ENCODE data around the gene PHTF2. TPM values are rescaled to one million over a fixed set of nuclear protein-coding genes. Genes with fewer than 3 reads are reported as not detected.
"Not testable (repeated sequence)": the region's sequence is repeated elsewhere in the genome, so short reads cannot be mapped to it uniquely, and the experiment has no call there.

The PHTF2 gene
- total RNA-seq, 2 experiments from 2014 or later, result 70.4 to 71.7 TPM

GRCh38 chr7:77867537-77867865 lies 68.9 kb downstream of the PHTF2 start:
- H3K27ac Mint-ChIP-seq, result no peak overlapping the region
- H3K9me3 Mint-ChIP-seq, result no peaks in the 10 kb centered on the region
- POLR2A ChIA-PET, result no interaction called here
- H3K36me3 Mint-ChIP-seq (ENCODE audit: low read depth), result peaks cover 43% of the 10 kb centered on the region
- peaks cover 15% of the 10 kb centered on the region for H3K4me1 Mint-ChIP-seq
- CTCF ChIA-PET, result interaction anchor here (1.3 kb wide), 1 partner anchor 33 kb away, joined by 3 read pairs; no protein-coding TSS in a partner anchor
- no peaks in the 10 kb centered on the region for H3K27me3 Mint-ChIP-seq
- no peak overlapping the region for H3K4me3 Mint-ChIP-seq
- no peak for DNase-seq

- H3K36me3 Mint-ChIP-seq (ENCODE audit: low read depth), result peaks cover 36% of the 10 kb centered on the region
- CTCF ChIA-PET, H3K27me3 Mint-ChIP-seq, POLR2A ChIA-PET, H3K4me3 Mint-ChIP-seq, H3K27ac Mint-ChIP-seq, H3K4me1 Mint-ChIP-seq, H3K9me3 Mint-ChIP-seq, DNase-seq: not testable (repeated sequence)
Observed at GRCh38 chr7:77872256-77872655, 73.7 kb downstream of the PHTF2 start.

- peaks cover 12% of the 10 kb centered on the region for H3K4me1 Mint-ChIP-seq
- H3K4me3 Mint-ChIP-seq, H3K27ac Mint-ChIP-seq, DNase-seq, POLR2A ChIA-PET, CTCF ChIA-PET, H3K9me3 Mint-ChIP-seq, H3K27me3 Mint-ChIP-seq: not testable (repeated sequence)
- peaks cover 48% of the 10 kb centered on the region for H3K36me3 Mint-ChIP-seq (ENCODE audit: low read depth)
Observed at GRCh38 chr7:77873416-77874327, 75.1 kb downstream of the PHTF2 start.

- no peak for DNase-seq
- ChIA-PET POLR2A (no interaction called here), CTCF (no interaction called here)
- H3K4me1 Mint-ChIP-seq, result peaks cover 6% of the 10 kb centered on the region
- no peak overlapping the region for H3K27ac Mint-ChIP-seq
- H3K4me3 Mint-ChIP-seq, result no peak overlapping the region
- peaks cover 46% of the 10 kb centered on the region for H3K36me3 Mint-ChIP-seq (ENCODE audit: low read depth)
- H3K27me3 Mint-ChIP-seq, result no peaks in the 10 kb centered on the region
- no peaks in the 10 kb centered on the region for H3K9me3 Mint-ChIP-seq
Observed at GRCh38 chr7:77877791-77878190, 79.2 kb downstream of the PHTF2 start.

- Mint-ChIP-seq H3K4me1 (peaks cover 5% of the 10 kb centered on the region), H3K27ac (no peak overlapping the region), H3K4me3 (no peak overlapping the region), H3K9me3 (no peaks in the 10 kb centered on the region), H3K36me3 (ENCODE audit: low read depth) (peaks cover 47% of the 10 kb centered on the region), H3K27me3 (no peaks in the 10 kb centered on the region)
- DNase-seq, result no peak
- ChIA-PET POLR2A (no interaction called here), CTCF (no interaction called here)
Observed at GRCh38 chr7:77878500-77878899, 79.9 kb downstream of the PHTF2 start.

- ChIA-PET CTCF (no interaction called here), POLR2A (no interaction called here)
- Mint-ChIP-seq H3K4me1 (peaks cover 5% of the 10 kb centered on the region), H3K36me3 (ENCODE audit: low read depth) (peaks cover 51% of the 10 kb centered on the region), H3K27me3 (no peaks in the 10 kb centered on the region), H3K4me3 (no peak overlapping the region), H3K27ac (no peak overlapping the region), H3K9me3 (no peaks in the 10 kb centered on the region)
- no peak for DNase-seq
Observed at GRCh38 chr7:77879272-77879671, 80.7 kb downstream of the PHTF2 start.

GRCh38 chr7:77881871-77882270 lies 83.3 kb downstream of the PHTF2 start:
- Mint-ChIP-seq H3K27me3 (no peaks in the 10 kb centered on the region), H3K27ac (no peak overlapping the region), H3K4me3 (no peak overlapping the region), H3K36me3 (ENCODE audit: low read depth) (peaks cover 51% of the 10 kb centered on the region), H3K9me3 (no peaks in the 10 kb centered on the region), H3K4me1 (peaks cover 6% of the 10 kb centered on the region)
- ChIA-PET POLR2A (no interaction called here), CTCF (no interaction called here)
- DNase-seq, result no peak

GRCh38 chr7:77885155-77885554 lies 86.6 kb downstream of the PHTF2 start:
- H3K27me3 Mint-ChIP-seq, result no peaks in the 10 kb centered on the region
- ChIA-PET POLR2A (no interaction called here), CTCF (no interaction called here)
- peaks cover 50% of the 10 kb centered on the region for H3K36me3 Mint-ChIP-seq (ENCODE audit: low read depth)
- no peak for DNase-seq
- H3K4me3 Mint-ChIP-seq, result no peak overlapping the region
- H3K27ac Mint-ChIP-seq, result no peak overlapping the region
- H3K9me3 Mint-ChIP-seq, result no peaks in the 10 kb centered on the region
- peaks cover 7% of the 10 kb centered on the region for H3K4me1 Mint-ChIP-seq

GRCh38 chr7:77887567-77887966 lies 89.0 kb downstream of the PHTF2 start:
- H3K4me1 Mint-ChIP-seq, result peaks cover 7% of the 10 kb centered on the region
- no peaks in the 10 kb centered on the region for H3K9me3 Mint-ChIP-seq
- ChIA-PET CTCF (interaction anchor here (1.0 kb wide), 1 partner anchor 236 kb away, joined by 3 read pairs; no protein-coding TSS in a partner anchor), POLR2A (no interaction called here)
- no peaks in the 10 kb centered on the region for H3K27me3 Mint-ChIP-seq
- DNase-seq, result no peak
- H3K27ac Mint-ChIP-seq, result no peak overlapping the region
- H3K36me3 Mint-ChIP-seq (ENCODE audit: low read depth), result peaks cover 33% of the 10 kb centered on the region
- no peak overlapping the region for H3K4me3 Mint-ChIP-seq

- ChIA-PET POLR2A (no interaction called here), CTCF (no interaction called here)
- Mint-ChIP-seq H3K36me3 (ENCODE audit: low read depth) (peaks cover 26% of the 10 kb centered on the region), H3K27ac (no peak overlapping the region), H3K4me3 (no peak overlapping the region), H3K27me3 (no peaks in the 10 kb centered on the region), H3K4me1 (peaks cover 7% of the 10 kb centered on the region), H3K9me3 (no peaks in the 10 kb centered on the region)
- no peak for DNase-seq
Observed at GRCh38 chr7:77888998-77889397, 90.4 kb downstream of the PHTF2 start.

- POLR2A ChIA-PET, result no interaction called here
- H3K4me1 Mint-ChIP-seq, result peaks cover 8% of the 10 kb centered on the region
- CTCF ChIA-PET, result interaction anchor here (1.0 kb wide), 1 partner anchor 20 kb away, joined by 4 read pairs; no protein-coding TSS in a partner anchor
- H3K36me3 Mint-ChIP-seq (ENCODE audit: low read depth), result peaks cover 8% of the 10 kb centered on the region
- no peak for DNase-seq
- no peak overlapping the region for H3K27ac Mint-ChIP-seq
- H3K4me3 Mint-ChIP-seq, result no peak overlapping the region
- H3K27me3 Mint-ChIP-seq, result no peaks in the 10 kb centered on the region
- H3K9me3 Mint-ChIP-seq, result no peaks in the 10 kb centered on the region
Observed at GRCh38 chr7:77893813-77894212, 95.2 kb downstream of the PHTF2 start.

- ChIA-PET CTCF (no interaction called here), POLR2A (no interaction called here)
- no peaks in the 10 kb centered on the region for H3K9me3 Mint-ChIP-seq
- H3K36me3 Mint-ChIP-seq (ENCODE audit: low read depth), result peaks cover 10% of the 10 kb centered on the region
- peaks cover 13% of the 10 kb centered on the region for H3K4me1 Mint-ChIP-seq
- no peaks in the 10 kb centered on the region for H3K27me3 Mint-ChIP-seq
- H3K27ac Mint-ChIP-seq, result no peak overlapping the region
- no peak overlapping the region for H3K4me3 Mint-ChIP-seq
- no peak for DNase-seq
Observed at GRCh38 chr7:77894574-77895091, 96.1 kb downstream of the PHTF2 start.

- CTCF ChIA-PET, result interaction anchor here (0.6 kb wide), 1 partner anchor 16 kb away, joined by 4 read pairs; no protein-coding TSS in a partner anchor
Observed at GRCh38 chr7:77895905-77896304, 97.3 kb downstream of the PHTF2 start.

More at GRCh38 chr7:77895905-77896304, 97.3 kb downstream of the PHTF2 start:
- peaks cover 18% of the 10 kb centered on the region for H3K4me1 Mint-ChIP-seq
- POLR2A ChIA-PET, result no interaction called here
- no peak overlapping the region for H3K27ac Mint-ChIP-seq
- no peaks in the 10 kb centered on the region for H3K9me3 Mint-ChIP-seq
- H3K4me3 Mint-ChIP-seq, result no peak overlapping the region
- H3K27me3 Mint-ChIP-seq, result no peaks in the 10 kb centered on the region
- DNase-seq, result no peak
- H3K36me3 Mint-ChIP-seq (ENCODE audit: low read depth), result peaks cover 16% of the 10 kb centered on the region

All from activated CD4-positive, alpha-beta memory T cell treated with anti-CD3 and anti-CD28 coated beads, Interleukin-2, amount 10 ng/mL, durations not matched to agents 7 days and 5 days (primary cell).